K562 (cell line): ENCODE results near the gene ZBTB14. TPM values are rescaled to one million over a fixed set of nuclear protein-coding genes. Genes with fewer than 3 reads are reported as not detected.
A peak's percentile ranks its signal among the peaks of the same experiment; 100 is the strongest.

Experiments used
- CC2D1A ChIP-seq: fragments of 450-650 bp; IDR thresholded peaks from 2 replicates; pipeline ENCODE4 v1.6.1; 2017; ENCODE audit warnings: mild to moderate bottlenecking
- ELF1 ChIP-seq: fragments of 200-800 bp; sonication (Bioruptor generic); IDR thresholded peaks from 2 replicates; pipeline ENCODE4 v1.6.1; 2016; ENCODE audit warnings: missing genetic modification characterization, missing compliant biosample characterization
- FOSL1 ChIP-seq: fragments of 200-800 bp; sonication (Bioruptor generic); conservative IDR thresholded peaks from 2 replicates; pipeline ENCODE4 v1.6.1; 2016; ENCODE audit warnings: missing genetic modification characterization, missing compliant biosample characterization
- GABPB2 ChIP-seq: fragments of 250-450 bp; sonication (Bioruptor Pico); conservative IDR thresholded peaks from 2 replicates; pipeline ENCODE4 v1.5.1; 2021; ENCODE audit warnings: mild to moderate bottlenecking
- JUNB ChIP-seq: fragments of 450-650 bp; formaldehyde crosslinking; conservative IDR thresholded peaks from 2 replicates; pipeline ENCODE4 v1.4.0; 2020; ENCODE audit warnings: mild to moderate bottlenecking
- KLF10 ChIP-seq: fragments of 250-450 bp; sonication (Bioruptor Pico); IDR thresholded peaks from 2 replicates; pipeline ENCODE4 v1.6.1; 2021; ENCODE audit warnings: matching md5 sums
- NFIC ChIP-seq: fragments of 450-650 bp; IDR thresholded peaks from 2 replicates; pipeline ENCODE4 v1.6.1; 2017; ENCODE audit warnings: mild to moderate bottlenecking, inconsistent platforms
- NFIX ChIP-seq: fragments of 250-450 bp; sonication (Bioruptor Pico); IDR thresholded peaks from 2 replicates; pipeline ENCODE4 v1.4.0; 2020; ENCODE audit warnings: low read depth, mild to moderate bottlenecking, moderate library complexity
- SMARCE1 ChIP-seq: fragments of 450-650 bp; IDR thresholded peaks from 2 replicates; pipeline ENCODE4 v1.7.1; 2016; ENCODE audit warnings: mild to moderate bottlenecking
- TAF1 ChIP-seq: IDR thresholded peaks from 2 replicates; pipeline ENCODE4 v1.6.1; 2011; ENCODE audit warnings: mild to moderate bottlenecking, low read length, moderate library complexity; ENCODE audit not compliant: insufficient read depth, control insufficient read depth, severe bottlenecking; ENCODE audit errors: extremely low read depth
- TAF15 ChIP-seq: fragments of 200-400 bp; formaldehyde crosslinking; IDR thresholded peaks from 2 replicates; pipeline ENCODE4 v1.6.1; 2017; ENCODE audit warnings: mild to moderate bottlenecking, low read depth, low read length, moderate library complexity
- ZNF174 ChIP-seq: fragments of 250-450 bp; sonication (Bioruptor Pico); IDR thresholded peaks from 2 replicates; pipeline ENCODE4 v1.4.0; 2020; ENCODE audit warnings: mild to moderate bottlenecking
- ZNF444 ChIP-seq: fragments of 250-450 bp; sonication (Bioruptor Pico); IDR thresholded peaks from 2 replicates; pipeline ENCODE4 v1.4.0; 2020; ENCODE audit warnings: mild to moderate bottlenecking, moderate library complexity
- ZNF766 ChIP-seq: fragments of 200-800 bp; sonication (Bioruptor generic); conservative IDR thresholded peaks from 2 replicates; pipeline ENCODE4 v1.6.1; 2016; ENCODE audit warnings: missing genetic modification characterization, missing compliant biosample characterization
- ZSCAN32 ChIP-seq: fragments of 450-650 bp; formaldehyde crosslinking; IDR thresholded peaks from 2 replicates; pipeline ENCODE4 v1.4.0; 2020; ENCODE audit warnings: mild to moderate bottlenecking, moderate library complexity
- polyA plus RNA-seq, 8 experiments: library from polyadenylated mRNA; depleted of rRNA in 4 of 8; stranded (reverse) in 5 of 8; unstranded in 3 of 8; fragments of >200 nt; fragmentation: Nextera tagmentation in 2 of 8; fragmentation: Illumina TruSeq in 1 of 8; extraction: Ambion mirVana in 2 of 8; extraction: Trizol in 1 of 8; gene quantifications; 2 replicates each; pipeline versions ENCODE4 v1.2.1 to v1.2.3, GENCODE V29; 2011 to 2014; ENCODE audit warnings: inconsistent platforms in 1 of 8, missing spikeins in 1 of 8
- total RNA-seq, 7 experiments: library from RNA; depleted of rRNA in 6 of 7; stranded (reverse); fragments of >200 nt in 6 of 7; fragmentation: Illumina TruSeq in 2 of 7; extraction: Trizol in 2 of 7; gene quantifications; 2 replicates each; pipeline versions ENCODE4 v1.2.1 to v1.2.3, GENCODE V29; 2011 to 2021; ENCODE audit warnings: low replicate concordance in 1 of 7
- TF ChIP-seq, protein P1 (sequence below): sonication (generic); formaldehyde crosslinking; IDR thresholded peaks from 2 replicates; pipeline ENCODE4 v1.8.0; 2023; ENCODE audit warnings: missing genetic modification reagents, mild to moderate bottlenecking, borderline replicate concordance
- TF ChIP-seq, protein P2 (sequence below): fragments of 200-800 bp; sonication (Bioruptor generic); IDR thresholded peaks from 2 replicates; pipeline ENCODE4 v1.6.1; 2017; ENCODE audit warnings: missing genetic modification characterization, missing compliant biosample characterization
- TF ChIP-seq, protein P3 (sequence below): sonication (generic); formaldehyde crosslinking; IDR thresholded peaks from 2 replicates; pipeline ENCODE4 v1.8.0; 2022; ENCODE audit warnings: mild to moderate bottlenecking, missing genetic modification reagents, borderline replicate concordance
- TF ChIP-seq, protein P4 (sequence below): sonication (generic); formaldehyde crosslinking; IDR thresholded peaks from 2 replicates; pipeline ENCODE4 v1.8.0; 2023; ENCODE audit warnings: mild to moderate bottlenecking, missing genetic modification reagents

The ZBTB14 gene
- total and polyA plus RNA-seq, 9 of the 15 experiments (the other 6 are each of a cell fraction or from before 2014, with no cell fraction given), result 2.8 to 12.6 (median 9.0) TPM

DNA sequence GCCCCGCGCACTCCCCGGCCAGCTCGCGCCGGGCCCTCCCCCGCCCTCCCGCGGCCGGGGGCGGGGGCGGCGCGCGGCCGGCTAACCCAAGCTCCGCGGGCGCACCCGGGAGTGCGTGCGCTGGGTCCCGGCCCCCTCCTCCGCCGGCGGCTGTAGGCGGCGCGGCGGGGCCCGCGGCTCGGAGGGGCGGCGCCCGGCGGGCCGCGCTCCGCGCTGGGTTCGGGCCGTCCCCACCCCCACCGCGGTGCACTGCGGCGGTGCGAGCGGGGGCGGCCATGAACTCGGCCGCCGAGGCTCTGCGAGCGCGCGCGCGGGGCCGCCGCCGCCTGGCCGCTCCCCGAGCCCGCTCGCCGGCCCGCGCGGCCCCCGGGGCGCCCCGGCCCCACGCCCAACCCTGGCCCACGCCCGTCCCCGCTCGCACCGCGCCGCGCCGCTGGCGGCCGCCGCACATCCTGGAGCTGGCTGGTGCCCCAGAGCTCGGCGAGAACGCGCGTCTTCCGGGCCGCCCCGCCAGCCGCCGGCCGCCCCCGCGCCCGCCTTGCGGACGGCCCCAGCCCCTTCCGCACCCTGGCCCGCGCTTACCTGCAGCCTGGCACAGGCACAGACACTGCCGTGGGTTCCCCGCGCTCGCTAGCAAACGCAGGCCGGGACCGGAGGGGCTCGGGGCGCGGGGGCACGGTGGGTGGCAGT is at the start of gene ZBTB14 (continued):
- TF ChIP-seq SMARCE1, result no peak
- TF ChIP-seq, protein P1, sequence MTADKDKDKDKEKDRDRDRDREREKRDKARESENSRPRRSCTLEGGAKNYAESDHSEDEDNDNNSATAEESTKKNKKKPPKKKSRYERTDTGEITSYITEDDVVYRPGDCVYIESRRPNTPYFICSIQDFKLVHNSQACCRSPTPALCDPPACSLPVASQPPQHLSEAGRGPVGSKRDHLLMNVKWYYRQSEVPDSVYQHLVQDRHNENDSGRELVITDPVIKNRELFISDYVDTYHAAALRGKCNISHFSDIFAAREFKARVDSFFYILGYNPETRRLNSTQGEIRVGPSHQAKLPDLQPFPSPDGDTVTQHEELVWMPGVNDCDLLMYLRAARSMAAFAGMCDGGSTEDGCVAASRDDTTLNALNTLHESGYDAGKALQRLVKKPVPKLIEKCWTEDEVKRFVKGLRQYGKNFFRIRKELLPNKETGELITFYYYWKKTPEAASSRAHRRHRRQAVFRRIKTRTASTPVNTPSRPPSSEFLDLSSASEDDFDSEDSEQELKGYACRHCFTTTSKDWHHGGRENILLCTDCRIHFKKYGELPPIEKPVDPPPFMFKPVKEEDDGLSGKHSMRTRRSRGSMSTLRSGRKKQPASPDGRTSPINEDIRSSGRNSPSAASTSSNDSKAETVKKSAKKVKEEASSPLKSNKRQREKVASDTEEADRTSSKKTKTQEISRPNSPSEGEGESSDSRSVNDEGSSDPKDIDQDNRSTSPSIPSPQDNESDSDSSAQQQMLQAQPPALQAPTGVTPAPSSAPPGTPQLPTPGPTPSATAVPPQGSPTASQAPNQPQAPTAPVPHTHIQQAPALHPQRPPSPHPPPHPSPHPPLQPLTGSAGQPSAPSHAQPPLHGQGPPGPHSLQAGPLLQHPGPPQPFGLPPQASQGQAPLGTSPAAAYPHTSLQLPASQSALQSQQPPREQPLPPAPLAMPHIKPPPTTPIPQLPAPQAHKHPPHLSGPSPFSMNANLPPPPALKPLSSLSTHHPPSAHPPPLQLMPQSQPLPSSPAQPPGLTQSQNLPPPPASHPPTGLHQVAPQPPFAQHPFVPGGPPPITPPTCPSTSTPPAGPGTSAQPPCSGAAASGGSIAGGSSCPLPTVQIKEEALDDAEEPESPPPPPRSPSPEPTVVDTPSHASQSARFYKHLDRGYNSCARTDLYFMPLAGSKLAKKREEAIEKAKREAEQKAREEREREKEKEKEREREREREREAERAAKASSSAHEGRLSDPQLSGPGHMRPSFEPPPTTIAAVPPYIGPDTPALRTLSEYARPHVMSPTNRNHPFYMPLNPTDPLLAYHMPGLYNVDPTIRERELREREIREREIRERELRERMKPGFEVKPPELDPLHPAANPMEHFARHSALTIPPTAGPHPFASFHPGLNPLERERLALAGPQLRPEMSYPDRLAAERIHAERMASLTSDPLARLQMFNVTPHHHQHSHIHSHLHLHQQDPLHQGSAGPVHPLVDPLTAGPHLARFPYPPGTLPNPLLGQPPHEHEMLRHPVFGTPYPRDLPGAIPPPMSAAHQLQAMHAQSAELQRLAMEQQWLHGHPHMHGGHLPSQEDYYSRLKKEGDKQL (CRISPR knock-in tag), result no peak
- no peak for TF ChIP-seq GABPB2 (CRISPR knock-in tag)
- TF ChIP-seq, protein P2, sequence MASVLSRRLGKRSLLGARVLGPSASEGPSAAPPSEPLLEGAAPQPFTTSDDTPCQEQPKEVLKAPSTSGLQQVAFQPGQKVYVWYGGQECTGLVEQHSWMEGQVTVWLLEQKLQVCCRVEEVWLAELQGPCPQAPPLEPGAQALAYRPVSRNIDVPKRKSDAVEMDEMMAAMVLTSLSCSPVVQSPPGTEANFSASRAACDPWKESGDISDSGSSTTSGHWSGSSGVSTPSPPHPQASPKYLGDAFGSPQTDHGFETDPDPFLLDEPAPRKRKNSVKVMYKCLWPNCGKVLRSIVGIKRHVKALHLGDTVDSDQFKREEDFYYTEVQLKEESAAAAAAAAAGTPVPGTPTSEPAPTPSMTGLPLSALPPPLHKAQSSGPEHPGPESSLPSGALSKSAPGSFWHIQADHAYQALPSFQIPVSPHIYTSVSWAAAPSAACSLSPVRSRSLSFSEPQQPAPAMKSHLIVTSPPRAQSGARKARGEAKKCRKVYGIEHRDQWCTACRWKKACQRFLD, result peak; percentile 72; the same call in 1 of the 2 replicates
- no peak for TF ChIP-seq CC2D1A
- peak; percentile 98 for TF ChIP-seq ZNF766 (CRISPR knock-in tag)
- TF ChIP-seq TAF1, result peak; percentile 4
- no peak for TF ChIP-seq NFIC
- TF ChIP-seq KLF10 (CRISPR knock-in tag), result no peak
- TF ChIP-seq ZNF174 (CRISPR knock-in tag), result no peak
- no peak for TF ChIP-seq NFIX (CRISPR knock-in tag)
- no peak for TF ChIP-seq TAF15
- no peak for TF ChIP-seq ZNF444
- TF ChIP-seq, protein P3, sequence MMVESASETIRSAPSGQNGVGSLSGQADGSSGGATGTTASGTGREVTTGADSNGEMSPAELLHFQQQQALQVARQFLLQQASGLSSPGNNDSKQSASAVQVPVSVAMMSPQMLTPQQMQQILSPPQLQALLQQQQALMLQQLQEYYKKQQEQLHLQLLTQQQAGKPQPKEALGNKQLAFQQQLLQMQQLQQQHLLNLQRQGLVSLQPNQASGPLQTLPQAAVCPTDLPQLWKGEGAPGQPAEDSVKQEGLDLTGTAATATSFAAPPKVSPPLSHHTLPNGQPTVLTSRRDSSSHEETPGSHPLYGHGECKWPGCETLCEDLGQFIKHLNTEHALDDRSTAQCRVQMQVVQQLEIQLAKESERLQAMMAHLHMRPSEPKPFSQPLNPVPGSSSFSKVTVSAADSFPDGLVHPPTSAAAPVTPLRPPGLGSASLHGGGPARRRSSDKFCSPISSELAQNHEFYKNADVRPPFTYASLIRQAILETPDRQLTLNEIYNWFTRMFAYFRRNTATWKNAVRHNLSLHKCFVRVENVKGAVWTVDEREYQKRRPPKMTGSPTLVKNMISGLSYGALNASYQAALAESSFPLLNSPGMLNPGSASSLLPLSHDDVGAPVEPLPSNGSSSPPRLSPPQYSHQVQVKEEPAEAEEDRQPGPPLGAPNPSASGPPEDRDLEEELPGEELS (CRISPR knock-in tag), result no peak
- TF ChIP-seq ELF1, result no peak; the same call in 1 of the 2 replicates
- TF ChIP-seq FOSL1 (tag), result peak; percentile 52
- no peak for TF ChIP-seq JUNB
- no peak for TF ChIP-seq ZSCAN32 (CRISPR knock-in tag)
- TF ChIP-seq, protein P4, sequence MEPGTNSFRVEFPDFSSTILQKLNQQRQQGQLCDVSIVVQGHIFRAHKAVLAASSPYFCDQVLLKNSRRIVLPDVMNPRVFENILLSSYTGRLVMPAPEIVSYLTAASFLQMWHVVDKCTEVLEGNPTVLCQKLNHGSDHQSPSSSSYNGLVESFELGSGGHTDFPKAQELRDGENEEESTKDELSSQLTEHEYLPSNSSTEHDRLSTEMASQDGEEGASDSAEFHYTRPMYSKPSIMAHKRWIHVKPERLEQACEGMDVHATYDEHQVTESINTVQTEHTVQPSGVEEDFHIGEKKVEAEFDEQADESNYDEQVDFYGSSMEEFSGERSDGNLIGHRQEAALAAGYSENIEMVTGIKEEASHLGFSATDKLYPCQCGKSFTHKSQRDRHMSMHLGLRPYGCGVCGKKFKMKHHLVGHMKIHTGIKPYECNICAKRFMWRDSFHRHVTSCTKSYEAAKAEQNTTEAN (CRISPR knock-in tag), result no peak
